Pancreas (tissue), 10 donors: ENCODE measurements around the gene SEL1L. TPM values are rescaled to one million over a fixed set of nuclear protein-coding genes. Genes with fewer than 3 reads are reported as not detected.

Experiments
- ATAC-seq, 4 donors: fragments of 200-7000 bp; cut with Tn5 transposase; one replicate each; pipeline versions ENCODE4 v1.8.0 to v1.9.1; 2020; ENCODE audit warnings: mild to moderate bottlenecking in 4 of 4, moderate library complexity in 4 of 4
- DNase-seq, 6 donors: peaks; one replicate each; pipeline ENCODE4 v3.0.0-alpha.2; 2020
- FAIRE-seq: peaks from 2 replicates; lab custom pipeline; 2012; peaks lifted over from hg19 to GRCh38; lab: Jason Lieb, UNC
- H3K27ac ChIP-seq, 4 donors: fragments of 200-600 bp; sonication (generic); 1 replicate in 3 of 4; 2 replicates in 1 of 4; pipeline versions ENCODE4 v1.5.0 to v1.8.0; 2020
- H3K27me3 ChIP-seq, 4 donors: fragments of 200-600 bp; one replicate each; pipeline ENCODE4 v1.8.0; 2021
- H3K36me3 ChIP-seq, 3 donors: fragments of 200-600 bp; sonication (generic) in 1 of 3; one replicate each; pipeline versions ENCODE4 v1.5.0 to v1.8.0; 2020 to 2021
- H3K4me1 ChIP-seq, 3 donors: fragments of 200-600 bp; one replicate each; pipeline ENCODE4 v1.8.0; 2021
- H3K4me3 ChIP-seq, 4 donors: fragments of 200-600 bp; sonication (generic) in 2 of 4; one replicate each; pipeline versions ENCODE4 v1.5.0 to v1.8.0; 2020 to 2021
- H3K9me3 ChIP-seq, 4 donors: fragments of 200-600 bp; one replicate each; pipeline ENCODE4 v1.8.0; 2021
- CTCF ChIP-seq, 4 donors: fragments of 200-600 bp; sonication (generic) in 3 of 4; IDR thresholded peaks; one replicate each; pipeline versions ENCODE4 v1.5.0 to v1.8.0; 2021; ENCODE audit warnings: antibody characterized with exemption in 4 of 4
- WGBS, 2 donors: extraction: QIAGEN DNeasy Blood & Tissue Kit; methylation state at CpG; one replicate each; pipeline ENCODE4 v1.1.7; 2013; 5-methylcytosine and 5-hydroxymethylcytosine counted together
- intact Hi-C, 3 donors: fragments of 100-400 bp; cut with DNase I; formaldehyde crosslinking; loops; one replicate each; pipeline versions ENCODE4 v1.11.1 to v1.14.2; 2022
- polyA plus RNA-seq, 2 donors: library from polyadenylated mRNA; stranded (reverse); fragments of 200-250 nt; gene quantifications; one replicate each; pipeline ENCODE4 v1.2.3, GENCODE V29; 2013
- total RNA-seq, 6 donors: library from RNA; stranded (reverse); fragmentation: NEBNext Ultra II Directional in 4 of 6; extraction: Animal tissue kit (Norgen Biotek cat#: 25700) in 4 of 6; gene quantifications; one replicate each; pipeline versions ENCODE4 v1.2.1 to v1.2.4, GENCODE V29; 2021 to 2023
- donor health status: healthy with polysubstance abuse.
- donor health status: DM: no; HTN: no; CAD: no; lungs with moderate emphysema.
- donor health status: DM: no; HTN: no; CAD: no.
- donor health status: control.
- donor health status: control.
- donor health status: Bipolar disorder and iron deficiency.
- donor health status: DM: yes; HTN: yes; CAD: no.
- donor health status: DM: no; HTN: no; CAD: no.
- donor health status: DM: no; HTN: no; CAD: no.
- donor health status: DM: yes; HTN: yes; CAD: no.

The SEL1L gene
- total and polyA plus RNA-seq, 8 donors = 54.5 to 763 (median 423) TPM

GRCh38 chr14:81537193-81537592, 3.5 kb upstream of the SEL1L start:
- ATAC-seq (peak; percentile 38 to 44 (median 42)), DNase-seq (peak in 3 of 6 donors; percentile 46 to 76 (median 49)), FAIRE-seq (no peak)
- Histone ChIP-seq H3K27me3 (no peaks in the 10 kb centered on the region), H3K36me3 (no peaks in the 10 kb centered on the region), H3K27ac (peak overlapping the region; percentile 34 to 87 (median 60)), H3K9me3 (no peaks in the 10 kb centered on the region), H3K4me1 (peaks cover 22 to 34% (median 30%) of the 10 kb centered on the region in 3 donors), H3K4me3 (no peak overlapping the region)
- TF ChIP-seq CTCF (IDR thresholded peaks at IDR 0.05) = no peak
- WGBS, 2 donors = 8 to 11% methylated on average over 2 of the region's 2 CpGs
- intact Hi-C loops = no loop called here

- Histone ChIP-seq H3K4me3 (no peak overlapping the region), H3K27me3 (no peaks in the 10 kb centered on the region), H3K9me3 (no peaks in the 10 kb centered on the region), H3K36me3 (no peaks in the 10 kb centered on the region), H3K27ac (peak overlapping the region; percentile 34 to 87 (median 60)), H3K4me1 (peaks cover 22 to 34% (median 30%) of the 10 kb centered on the region in 3 donors)
- ATAC-seq (peak; percentile 46 to 53 (median 48)), FAIRE-seq (no peak), DNase-seq (peak in 3 of 6 donors; percentile 50 to 79 (median 73))
- TF ChIP-seq CTCF (IDR thresholded peaks at IDR 0.05) = no peak
- intact Hi-C loops = no loop called here
- WGBS, 2 donors = 3 to 4% methylated on average over 2 of the region's 2 CpGs
Observed at GRCh38 chr14:81536241-81536771, 2.7 kb upstream of the SEL1L start.

GRCh38 chr14:81535396-81536164, 1.9 kb upstream of the SEL1L start:
- 16 to 18% methylated on average over 3 of the region's 3 CpGs for WGBS, 2 donors
- Histone ChIP-seq H3K27me3 (no peaks in the 10 kb centered on the region), H3K27ac (peak overlapping the region; percentile 31 to 87 (median 54)), H3K9me3 (no peaks in the 10 kb centered on the region), H3K36me3 (no peaks in the 10 kb centered on the region), H3K4me1 (peaks cover 22 to 36% (median 30%) of the 10 kb centered on the region in 3 donors), H3K4me3 (peak overlapping the region in 2 of 4 donors; percentile 1 to 7)
- TF ChIP-seq CTCF (IDR thresholded peaks at IDR 0.05) = no peak
- DNase-seq = no peak
- no peak for FAIRE-seq
- intact Hi-C loops = no loop called here
- ATAC-seq = peak in 3 of 4 donors; percentile 2 to 5 (median 3)

GRCh38 chr14:81534510-81535074, 939 bp upstream of the SEL1L start:
- Histone ChIP-seq H3K4me1 (peaks cover 21 to 40% (median 33%) of the 10 kb centered on the region in 3 donors), H3K27me3 (no peaks in the 10 kb centered on the region), H3K27ac (peak overlapping the region; percentile 31 to 87 (median 54)), H3K36me3 (no peaks in the 10 kb centered on the region), H3K9me3 (no peaks in the 10 kb centered on the region), H3K4me3 (peak overlapping the region in 2 of 4 donors; percentile 6 to 7)
- DNase-seq (no peak), ATAC-seq (no peak), FAIRE-seq (no peak)
- 40 to 50% methylated on average over 8 of the region's 8 CpGs for WGBS, 2 donors
- intact Hi-C loops = no loop called here
- no peak for TF ChIP-seq CTCF (IDR thresholded peaks at IDR 0.05)
